A549 (cell line): Measurements from ENCODE around the gene GPS1. TPM values are rescaled to one million over a fixed set of nuclear protein-coding genes. Genes with fewer than 3 reads are reported as not detected.
A peak's percentile ranks its signal among the peaks of the same experiment; 100 is the strongest.

ENCODE experiments used
- ATAC-seq, 2 experiments: fragments of 200-7000 bp in 1 of 2; fragments of >200 bp in 1 of 2; cut with Nextera tagmentation in 1 of 2; cut with Tn5 transposase in 1 of 2; 3 replicates each; pipeline versions ENCODE4 v1.8.0 to v1.9.1; 2018 to 2020; ENCODE audit warnings: mild to moderate bottlenecking in 1 of 2, moderate library complexity in 1 of 2
- CTCF ChIA-PET: fragments of 300-600 bp; sonication (Branson Sonifier 250); formaldehyde crosslinking; extraction: SDS; loops from one replicate; lab custom pipeline; 2021; ENCODE audit warnings: antibody characterized with exemption, inconsistent platforms; lab: Yijun Ruan, JAX
- POLR2A ChIA-PET: fragments of 350-600 bp; formaldehyde crosslinking; extraction: SDS; loops from one replicate; lab custom pipeline; 2021; ENCODE audit warnings: antibody characterized with exemption, inconsistent platforms; lab: Yijun Ruan, JAX
- DNase-seq, 2 experiments: peaks; one replicate each; pipeline versions ENCODE4 v3.0.0 to v3.0.0-alpha.2; 2011 to 2016; ENCODE audit warnings: low read depth in 1 of 2, low spot score in 1 of 2
- FAIRE-seq: peaks from 2 replicates; lab custom pipeline; 2011; peaks lifted over from hg19 to GRCh38; lab: Jason Lieb, UNC
- H3K27ac ChIP-seq, 2 experiments: fragments of >200 bp; sonication (Bioruptor Twin); formaldehyde crosslinking; 3 replicates each; pipeline ENCODE4 v1.5.1; 2016 to 2017
- H3K4me1 ChIP-seq: fragments of >200 bp; sonication (Bioruptor Twin); formaldehyde crosslinking; 3 replicates; pipeline ENCODE4 v1.6.1; 2016
- H3K4me2 ChIP-seq: fragments of >200 bp; sonication (Bioruptor Twin); formaldehyde crosslinking; 3 replicates; pipeline ENCODE4 v1.6.1; 2016
- H3K4me3 ChIP-seq: fragments of >200 bp; sonication (Bioruptor Twin); formaldehyde crosslinking; 3 replicates; pipeline ENCODE4 v1.5.1; 2016
- H3K9me3 ChIP-seq: fragments of >200 bp; sonication (Bioruptor Twin); formaldehyde crosslinking; 3 replicates; pipeline ENCODE4 v1.6.1; 2016
- BCL3 ChIP-seq: fragments of >200 bp; sonication (Bioruptor Twin); formaldehyde crosslinking; IDR thresholded peaks from 3 replicates; pipeline ENCODE4 v1.6.1; 2016
- BHLHE40 ChIP-seq: IDR thresholded peaks from 2 replicates; pipeline ENCODE4 v1.6.1; 2012; ENCODE audit warnings: low read depth, low read length, inconsistent platforms
- CBX8 ChIP-seq: fragments of 200-600 bp; sonication (generic); IDR thresholded peaks from 2 replicates; pipeline ENCODE4 v1.6.1; 2016
- CTCF ChIP-seq: fragments of >200 bp; sonication (Bioruptor Twin); formaldehyde crosslinking; IDR thresholded peaks from 3 replicates; pipeline ENCODE4 v1.5.1; 2016
- E2F6 ChIP-seq: IDR thresholded peaks from 2 replicates; pipeline ENCODE4 v1.6.1; 2012; ENCODE audit warnings: low read depth, borderline replicate concordance
- ESRRA ChIP-seq: fragments of 150-350 bp; IDR thresholded peaks from 2 replicates; pipeline ENCODE4 v1.6.1; 2014; ENCODE audit warnings: mild to moderate bottlenecking, low read length, borderline replicate concordance
- FOXS1 ChIP-seq: fragments of 250-450 bp; sonication (Bioruptor Pico); IDR thresholded peaks from 2 replicates; pipeline ENCODE4 v1.5.0; 2020; ENCODE audit warnings: mild to moderate bottlenecking, moderate library complexity
- GATA3 ChIP-seq: IDR thresholded peaks from 2 replicates; pipeline ENCODE4 v1.6.1; 2012; ENCODE audit warnings: borderline replicate concordance
- HOXA7 ChIP-seq: fragments of 250-450 bp; sonication (Bioruptor Pico); IDR thresholded peaks from 2 replicates; pipeline ENCODE4 v1.5.0; 2020; ENCODE audit warnings: mild to moderate bottlenecking, moderate library complexity
- HOXB5 ChIP-seq: fragments of 250-450 bp; sonication (Bioruptor Pico); IDR thresholded peaks from 2 replicates; pipeline ENCODE4 v1.5.0; 2020; ENCODE audit warnings: mild to moderate bottlenecking, moderate library complexity
- JUN ChIP-seq, 2 experiments: fragments of >200 bp; sonication (Bioruptor Twin); formaldehyde crosslinking; IDR thresholded peaks; 2 replicates in 1 of 2; 3 replicates in 1 of 2; pipeline ENCODE4 v1.6.1; 2016 to 2017
- KDM1A ChIP-seq: fragments of 200-600 bp; sonication (generic); IDR thresholded peaks from 2 replicates; pipeline ENCODE4 v1.6.1; 2016; ENCODE audit warnings: low read depth, mild to moderate bottlenecking
- MAX ChIP-seq: IDR thresholded peaks from 2 replicates; pipeline ENCODE4 v1.6.1; 2012
- NPAS2 ChIP-seq: fragments of 250-450 bp; sonication (Bioruptor Pico); IDR thresholded peaks from 2 replicates; pipeline ENCODE4 v1.8.0; 2022; ENCODE audit warnings: mild to moderate bottlenecking, moderate library complexity, borderline replicate concordance
- PBX3 ChIP-seq: IDR thresholded peaks from 2 replicates; pipeline ENCODE4 v1.6.1; 2012
- PHF8 ChIP-seq: fragments of 200-600 bp; sonication (generic); IDR thresholded peaks from 2 replicates; pipeline ENCODE4 v1.6.1; 2016; ENCODE audit warnings: low read depth, mild to moderate bottlenecking, antibody characterized with exemption, moderate library complexity, borderline replicate concordance
- POLR2A ChIP-seq: IDR thresholded peaks from 2 replicates; pipeline ENCODE4 v1.6.1; 2012; ENCODE audit warnings: mild to moderate bottlenecking, low read length
- POLR2AphosphoS2 ChIP-seq: conservative IDR thresholded peaks from 2 replicates; pipeline ENCODE4 v1.6.1; 2012; ENCODE audit warnings: low read length, improper control_type of control experiment, inconsistent platforms
- RNF2 ChIP-seq: fragments of 200-600 bp; sonication (generic); IDR thresholded peaks from 2 replicates; pipeline ENCODE4 v1.6.1; 2016; ENCODE audit warnings: low read depth, mild to moderate bottlenecking, antibody characterized with exemption, moderate library complexity, borderline replicate concordance
- SREBF2 ChIP-seq: fragments of 450-650 bp; IDR thresholded peaks from 2 replicates; pipeline ENCODE4 v1.6.1; 2014; ENCODE audit warnings: mild to moderate bottlenecking, moderate library complexity
- TFCP2L1 ChIP-seq: fragments of 250-450 bp; sonication (Bioruptor Pico); IDR thresholded peaks from 2 replicates; pipeline ENCODE4 v1.5.0; 2021; ENCODE audit warnings: mild to moderate bottlenecking
- USF2 ChIP-seq: fragments of 450-650 bp; IDR thresholded peaks from 2 replicates; pipeline ENCODE4 v1.6.1; 2014; ENCODE audit warnings: antibody characterized with exemption
- ZSCAN20 ChIP-seq: fragments of 250-450 bp; sonication (Bioruptor Pico); IDR thresholded peaks from 2 replicates; pipeline ENCODE4 v1.8.0; 2022; ENCODE audit warnings: mild to moderate bottlenecking, moderate library complexity
- WGBS: methylation state at CpG from one replicate; pipeline ENCODE4 v1.1.6; 2017; ENCODE audit errors: missing lambda C conversion rate; 5-methylcytosine and 5-hydroxymethylcytosine counted together
- polyA plus RNA-seq, 4 experiments: library from polyadenylated mRNA; depleted of rRNA in 3 of 4; stranded (reverse); fragments of >200 nt; fragmentation: RNase III in 1 of 4; extraction: RNeasy Plus Mini Kit Qiagen cat#74134 plus additional on column Dnase treatment in 1 of 4; gene quantifications; 2 replicates in 3 of 4; 3 replicates in 1 of 4; pipeline ENCODE4 v1.2.3, GENCODE V29; 2011 to 2017

The GPS1 gene
- polyA plus RNA-seq, 2 of the 4 experiments (the other 2 are of a cell fraction): 89.4 to 126 TPM

- Histone ChIP-seq H3K27ac (peak overlapping the region; percentile 80 to 92), H3K9me3 (no peaks in the 10 kb centered on the region), H3K4me1 (peaks cover 41% of the 10 kb centered on the region), H3K4me2 (peak overlapping the region; percentile 87), H3K4me3 (peak overlapping the region; percentile 77)
- ATAC-seq (peak in 1 of 2 experiments; percentile 14; a peak in 3 of 6 replicates), FAIRE-seq (no peak), DNase-seq (no peak)
- ChIA-PET POLR2A (interaction anchor here (1.0 to 3.9 kb wide), 6 partner anchors 16 to 152 kb away, joined by 3 to 38 read pairs (median 4); partner anchors contain the start of genes ASPSCR1 and DCXR), CTCF (interaction anchor here (0.7 to 33.2 kb wide), 30 partner anchors 8 to 308 kb away, joined by 3 to 794 read pairs (median 10); partner anchors contain the start of genes ASPSCR1, DCXR, MAFG and MYADML2)
- 6% methylated on average over 9 of the region's 10 CpGs for WGBS
- TF ChIP-seq FOXS1 (CRISPR knock-in tag) (no peak), ESRRA (no peak)
These were observed 29.8 kb upstream of the GPS1 start for GRCh38 chr17:82021900-82022309.

- TF ChIP-seq JUN (IDR thresholded peaks at IDR 0.05) (peak in 1 of 2 experiments; percentile 64; a peak in 2 of 5 replicates), FOXS1 (CRISPR knock-in tag) (no peak), PHF8 (peak; percentile 76), ZSCAN20 (CRISPR knock-in tag) (no peak), POLR2AphosphoS2 (no peak), E2F6 (no peak), USF2 (no peak), HOXB5 (CRISPR knock-in tag) (0 out of 2 replicates have a peak, but pooled peaks have one; percentile 38), PBX3 (no peak; the same call in 1 of the 2 replicates), RNF2 (0 out of 2 replicates have a peak, but pooled peaks have one; percentile 62), KDM1A (no peak), BCL3 (0 out of 3 replicates have a peak, but pooled peaks have one; percentile 53), NPAS2 (CRISPR knock-in tag) (no peak), HOXA7 (CRISPR knock-in tag) (no peak), MAX (peak; percentile 51; the same call in 1 of the 2 replicates), TFCP2L1 (CRISPR knock-in tag) (peak; percentile 86; the same call in 1 of the 2 replicates), SREBF2 (no peak), BHLHE40 (no peak), POLR2A (peak; percentile 91), GATA3 (no peak), CTCF (no peak), CBX8 (no peak)
- ATAC-seq (peak; percentile 49 to 81), FAIRE-seq (no peak), DNase-seq (no peak)
- POLR2A ChIA-PET: interaction anchor here (0.6 to 3.9 kb wide), 15 partner anchors 10 to 339 kb away, joined by 3 to 38 read pairs (median 3); partner anchors contain the start of genes ARL16, DCXR, FASN and HGS
- WGBS: 2% methylated on average over 37 of the region's 64 CpGs
- H3K9me3 ChIP-seq: no peaks in the 10 kb centered on the region
- CTCF ChIA-PET: interaction anchor here (0.9 to 33.2 kb wide), 20 partner anchors 7 to 160 kb away, joined by 3 to 794 read pairs (median 24); partner anchors contain the start of genes ASPSCR1, DCXR, MAFG and MYADML2
- H3K4me1 ChIP-seq: peaks cover 41% of the 10 kb centered on the region
- H3K27ac ChIP-seq: peak within 1 kb of the TSS; percentile 80 to 92
- H3K4me3 ChIP-seq: peak within 1 kb of the TSS; percentile 77
- H3K4me2 ChIP-seq: peak within 1 kb of the TSS; percentile 93
These were observed 29.3 kb upstream of the GPS1 start, which contains the start of gene CENPX for GRCh38 chr17:82022310-82022980. CENPX (minus strand) TSS chr17:82022878; CDS start chr17:82022861, 17 bp downstream.
